Right lobe of liver (tissue), 4 donors: ENCODE results near the gene CRAMP1.

Experiments used
- POLR2A ChIP-seq: fragments of 450-650 bp; IDR thresholded peaks from one replicate; pipeline ENCODE4 v1.6.1; 2017; ENCODE audit warnings: antibody characterized with exemption, mild to moderate bottlenecking
- TF ChIP-seq, protein P1 (sequence below), 4 donors: fragments of 200-600 bp in 3 of 4; fragments of 450-650 bp in 1 of 4; IDR thresholded peaks; one replicate each; pipeline versions ENCODE4 v1.5.1 to v1.8.0; 2016 to 2022; ENCODE audit warnings: antibody characterized with exemption in 4 of 4, mild to moderate bottlenecking in 2 of 4
- donor health status: DM: no; HTN: no; CAD: no.
- donor health status: DM: no; HTN: no; CAD: no.
- donor health status: DM: no; HTN: yes; CAD: no.

DNA sequence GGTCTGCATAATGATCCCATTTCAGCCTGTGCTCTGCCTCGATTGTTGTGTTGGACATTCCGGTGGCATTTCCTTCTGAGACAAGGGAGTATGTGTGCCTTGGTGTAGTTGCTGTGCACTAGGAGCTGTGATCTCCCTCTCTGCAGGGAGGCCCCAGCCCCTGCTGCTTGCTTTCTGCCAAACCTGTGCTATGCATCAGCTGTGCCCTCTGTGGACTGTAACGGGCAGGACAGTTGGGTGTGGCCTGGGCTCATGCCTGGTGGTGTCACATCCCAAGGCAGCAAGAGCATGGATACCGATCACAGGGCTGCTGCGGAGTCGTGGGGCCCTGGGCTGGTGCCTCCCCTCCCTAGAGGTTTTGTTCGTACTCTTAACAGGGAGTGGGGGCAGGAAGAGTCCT is 62.1 kb downstream of the CRAMP1 start:
- TF ChIP-seq, protein P1, sequence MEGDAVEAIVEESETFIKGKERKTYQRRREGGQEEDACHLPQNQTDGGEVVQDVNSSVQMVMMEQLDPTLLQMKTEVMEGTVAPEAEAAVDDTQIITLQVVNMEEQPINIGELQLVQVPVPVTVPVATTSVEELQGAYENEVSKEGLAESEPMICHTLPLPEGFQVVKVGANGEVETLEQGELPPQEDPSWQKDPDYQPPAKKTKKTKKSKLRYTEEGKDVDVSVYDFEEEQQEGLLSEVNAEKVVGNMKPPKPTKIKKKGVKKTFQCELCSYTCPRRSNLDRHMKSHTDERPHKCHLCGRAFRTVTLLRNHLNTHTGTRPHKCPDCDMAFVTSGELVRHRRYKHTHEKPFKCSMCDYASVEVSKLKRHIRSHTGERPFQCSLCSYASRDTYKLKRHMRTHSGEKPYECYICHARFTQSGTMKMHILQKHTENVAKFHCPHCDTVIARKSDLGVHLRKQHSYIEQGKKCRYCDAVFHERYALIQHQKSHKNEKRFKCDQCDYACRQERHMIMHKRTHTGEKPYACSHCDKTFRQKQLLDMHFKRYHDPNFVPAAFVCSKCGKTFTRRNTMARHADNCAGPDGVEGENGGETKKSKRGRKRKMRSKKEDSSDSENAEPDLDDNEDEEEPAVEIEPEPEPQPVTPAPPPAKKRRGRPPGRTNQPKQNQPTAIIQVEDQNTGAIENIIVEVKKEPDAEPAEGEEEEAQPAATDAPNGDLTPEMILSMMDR (IDR thresholded peaks at IDR 0.05): no peak
- TF ChIP-seq POLR2A: no peak
